ENCODE data around the gene ARHGEF16. TPM values are rescaled to one million over a fixed set of nuclear protein-coding genes. Genes with fewer than 3 reads are reported as not detected.

ARHGEF16 gene
- total RNA-seq, 1 experiment from 2014 or later, result 10.1 TPM

- TF ChIP-seq TCF7L2 (IDR thresholded peaks at IDR 0.05; ENCODE audit: low read depth, low read length) (no peak), SIN3A (IDR thresholded peaks at IDR 0.05; ENCODE audit: borderline replicate concordance, insufficient read depth, low read depth, low read length) (no peak)
- ATAC-seq (no peak), DNase-seq (ENCODE audit: low read depth, low spot score) (no peak)
- intact Hi-C loops (cut with micrococcal nuclease; ENCODE audit: unreplicated experiment) (no loop called here), in situ Hi-C loops (cut with HindIII; ENCODE audit: low pct_unique_long_range_greater_than_20kb, low sequenced_read_pairs) (no loop called here)
- no TSS peak for BruUV-seq (replicated peaks)
- no peaks in the 10 kb centered on the region for H3K9me3 ChIP-seq (ENCODE audit: control insufficient read depth, insufficient read depth, low read depth, low read length)
- CTCF ChIA-PET, result no interaction called here
- H3K4me3 ChIP-seq (ENCODE audit: low read depth in 2 of 2, low read length in 2 of 2), result no peak overlapping the region
- POLR2A ChIA-PET, result no interaction called here
- H3K4me1 ChIP-seq (ENCODE audit: control insufficient read depth, insufficient read depth, low read length), result no peaks in the 10 kb centered on the region
- no peak overlapping the region for H3K27ac ChIP-seq (ENCODE audit: low read length)
- H3K27me3 ChIP-seq (ENCODE audit: control insufficient read depth, insufficient read depth, low read length), result no peaks in the 10 kb centered on the region; the same call in none of the 2 replicates
- no peaks in the 10 kb centered on the region for H3K36me3 ChIP-seq (ENCODE audit: control insufficient read depth, insufficient read depth, low read length)
Measured at GRCh38 chr1:3442331-3442730, 12.1 kb upstream of the ARHGEF16 start.

- Histone ChIP-seq H3K4me3 (ENCODE audit: low read depth in 2 of 2, low read length in 2 of 2) (no peak overlapping the region), H3K27ac (ENCODE audit: low read length) (no peak overlapping the region), H3K9me3 (ENCODE audit: control insufficient read depth, insufficient read depth, low read depth, low read length) (no peaks in the 10 kb centered on the region), H3K27me3 (ENCODE audit: control insufficient read depth, insufficient read depth, low read length) (no peaks in the 10 kb centered on the region; the same call in none of the 2 replicates), H3K36me3 (ENCODE audit: control insufficient read depth, insufficient read depth, low read length) (no peaks in the 10 kb centered on the region), H3K4me1 (ENCODE audit: control insufficient read depth, insufficient read depth, low read length) (no peaks in the 10 kb centered on the region)
- BruUV-seq (replicated peaks), result no TSS peak
- in situ Hi-C loops (cut with HindIII; ENCODE audit: low pct_unique_long_range_greater_than_20kb, low sequenced_read_pairs), result no loop called here
- POLR2A ChIA-PET, result no interaction called here
- CTCF ChIA-PET, result no interaction called here
- no peak for DNase-seq (ENCODE audit: low read depth, low spot score)
- TF ChIP-seq POLR2AphosphoS5 (IDR thresholded peaks at IDR 0.05; ENCODE audit: low read depth, low read length), result no peak
- no peak for TF ChIP-seq REST (IDR thresholded peaks at IDR 0.05; ENCODE audit: insufficient read depth in 1 of 2, low read depth in 2 of 2, low read length in 1 of 2)
- no peak for TF ChIP-seq CTCF (IDR thresholded peaks at IDR 0.05)
- TF ChIP-seq TCF7L2 (IDR thresholded peaks at IDR 0.05; ENCODE audit: low read depth, low read length), result no peak
- TF ChIP-seq SIN3A (IDR thresholded peaks at IDR 0.05; ENCODE audit: borderline replicate concordance, insufficient read depth, low read depth, low read length), result no peak
- ATAC-seq, result no peak
- intact Hi-C loops (cut with micrococcal nuclease; ENCODE audit: unreplicated experiment), result no loop called here
Measured at GRCh38 chr1:3442901-3443300, 11.6 kb upstream of the ARHGEF16 start.

GRCh38 chr1:3443807-3444206, 10.7 kb upstream of the ARHGEF16 start:
- intact Hi-C loops (cut with micrococcal nuclease; ENCODE audit: unreplicated experiment), result no loop called here

More at GRCh38 chr1:3443807-3444206, 10.7 kb upstream of the ARHGEF16 start:
- Histone ChIP-seq H3K9me3 (ENCODE audit: control insufficient read depth, insufficient read depth, low read depth, low read length) (no peaks in the 10 kb centered on the region), H3K27ac (ENCODE audit: low read length) (no peak overlapping the region), H3K36me3 (ENCODE audit: control insufficient read depth, insufficient read depth, low read length) (no peaks in the 10 kb centered on the region), H3K4me3 (ENCODE audit: low read depth in 2 of 2, low read length in 2 of 2) (no peak overlapping the region), H3K27me3 (ENCODE audit: control insufficient read depth, insufficient read depth, low read length) (no peaks in the 10 kb centered on the region; the same call in none of the 2 replicates), H3K4me1 (ENCODE audit: control insufficient read depth, insufficient read depth, low read length) (no peaks in the 10 kb centered on the region)
- TF ChIP-seq TCF7L2 (IDR thresholded peaks at IDR 0.05; ENCODE audit: low read depth, low read length) (no peak), POLR2AphosphoS5 (IDR thresholded peaks at IDR 0.05; ENCODE audit: low read depth, low read length) (no peak), REST (IDR thresholded peaks at IDR 0.05; ENCODE audit: insufficient read depth in 1 of 2, low read depth in 2 of 2, low read length in 1 of 2) (no peak), SIN3A (IDR thresholded peaks at IDR 0.05; ENCODE audit: borderline replicate concordance, insufficient read depth, low read depth, low read length) (no peak), CTCF (IDR thresholded peaks at IDR 0.05) (no peak)
- ChIA-PET CTCF (interaction anchor here (0.9 kb wide), 1 partner anchor 9 kb away, joined by 4 read pairs; no protein-coding TSS in a partner anchor), POLR2A (no interaction called here)
- ATAC-seq, result no peak
- no peak for DNase-seq (ENCODE audit: low read depth, low spot score)
- in situ Hi-C loops (cut with HindIII; ENCODE audit: low pct_unique_long_range_greater_than_20kb, low sequenced_read_pairs), result no loop called here
- BruUV-seq (replicated peaks), result no TSS peak
